ENCODE measurements around the gene TRIOBP.

The TRIOBP gene

DNA sequence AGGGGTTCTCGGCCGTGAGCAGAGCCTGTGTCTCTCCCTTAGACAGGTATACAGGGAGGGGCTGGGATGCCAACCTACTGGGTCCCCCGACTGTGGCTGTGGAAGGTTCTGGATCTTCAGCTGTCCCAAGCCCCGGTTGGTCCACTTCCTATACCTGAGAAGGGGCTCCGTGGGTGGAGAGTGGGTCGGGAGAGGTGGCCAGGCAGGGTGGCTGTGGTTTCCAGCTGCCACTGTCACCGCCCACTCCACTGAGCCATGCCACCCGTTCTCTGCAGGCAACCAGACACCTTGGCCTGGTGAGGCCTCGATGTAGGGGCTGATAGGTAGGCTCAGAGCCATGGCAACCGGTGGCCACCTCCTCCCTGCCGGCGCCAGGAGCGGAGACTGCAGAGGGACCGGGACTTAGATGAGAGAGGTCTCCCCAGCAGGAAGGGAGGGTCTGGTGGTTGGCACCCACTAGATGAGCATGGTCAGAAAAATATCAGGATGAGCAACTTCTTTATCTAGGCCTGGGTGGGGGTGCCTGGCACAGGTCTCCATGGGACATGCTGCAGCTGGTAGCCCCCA lies 53.8 kb downstream of the TRIOBP start:
- no peak overlapping the region for H3K27ac ChIP-seq
- TF ChIP-seq, protein P1, sequence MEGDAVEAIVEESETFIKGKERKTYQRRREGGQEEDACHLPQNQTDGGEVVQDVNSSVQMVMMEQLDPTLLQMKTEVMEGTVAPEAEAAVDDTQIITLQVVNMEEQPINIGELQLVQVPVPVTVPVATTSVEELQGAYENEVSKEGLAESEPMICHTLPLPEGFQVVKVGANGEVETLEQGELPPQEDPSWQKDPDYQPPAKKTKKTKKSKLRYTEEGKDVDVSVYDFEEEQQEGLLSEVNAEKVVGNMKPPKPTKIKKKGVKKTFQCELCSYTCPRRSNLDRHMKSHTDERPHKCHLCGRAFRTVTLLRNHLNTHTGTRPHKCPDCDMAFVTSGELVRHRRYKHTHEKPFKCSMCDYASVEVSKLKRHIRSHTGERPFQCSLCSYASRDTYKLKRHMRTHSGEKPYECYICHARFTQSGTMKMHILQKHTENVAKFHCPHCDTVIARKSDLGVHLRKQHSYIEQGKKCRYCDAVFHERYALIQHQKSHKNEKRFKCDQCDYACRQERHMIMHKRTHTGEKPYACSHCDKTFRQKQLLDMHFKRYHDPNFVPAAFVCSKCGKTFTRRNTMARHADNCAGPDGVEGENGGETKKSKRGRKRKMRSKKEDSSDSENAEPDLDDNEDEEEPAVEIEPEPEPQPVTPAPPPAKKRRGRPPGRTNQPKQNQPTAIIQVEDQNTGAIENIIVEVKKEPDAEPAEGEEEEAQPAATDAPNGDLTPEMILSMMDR (conservative IDR thresholded peaks at IDR 0.05) = no peak
- no peak for TF ChIP-seq ZFX (IDR thresholded peaks at IDR 0.05)

DNA sequence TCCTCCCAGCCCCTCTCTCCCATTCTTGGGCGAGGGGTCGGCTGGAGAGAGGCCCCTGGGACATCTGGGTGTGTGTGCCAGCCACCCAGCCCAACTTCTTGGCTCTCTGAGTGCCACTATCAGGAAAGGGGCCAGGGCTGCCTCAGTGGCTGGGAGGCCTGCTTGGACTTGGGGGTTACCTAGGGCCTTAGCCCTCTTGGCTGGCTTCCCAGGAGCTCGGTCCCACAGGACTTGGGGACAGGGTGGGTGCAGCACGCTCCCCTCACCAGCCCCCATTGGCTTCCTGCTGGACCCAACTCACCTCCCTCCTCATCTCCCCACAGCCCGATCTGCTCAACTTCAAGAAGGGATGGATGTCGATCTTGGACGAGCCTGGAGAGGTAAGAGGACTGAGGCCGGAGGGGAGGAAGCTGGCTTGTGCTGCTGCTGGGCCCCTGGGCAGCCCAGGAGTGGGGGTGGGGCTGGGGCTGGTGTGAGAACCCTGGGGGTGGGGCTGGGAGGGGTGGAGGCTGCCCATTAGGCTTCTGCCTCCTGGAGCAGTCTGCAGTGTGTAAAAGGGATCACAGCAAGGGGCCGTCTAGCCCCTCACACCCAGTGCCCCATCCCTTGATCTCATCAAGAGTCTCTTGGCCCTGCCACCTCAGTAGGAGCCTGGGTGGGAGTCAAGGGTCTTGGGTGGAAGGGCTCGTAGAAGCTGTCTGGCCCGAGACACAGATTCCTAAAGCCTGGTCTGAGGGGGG lies 54.8 kb downstream of the TRIOBP start:
- no peak overlapping the region for H3K27ac ChIP-seq
- TF ChIP-seq, protein P1 (conservative IDR thresholded peaks at IDR 0.05) = no peak
- TF ChIP-seq ZFX (IDR thresholded peaks at IDR 0.05) = no peak

DNA sequence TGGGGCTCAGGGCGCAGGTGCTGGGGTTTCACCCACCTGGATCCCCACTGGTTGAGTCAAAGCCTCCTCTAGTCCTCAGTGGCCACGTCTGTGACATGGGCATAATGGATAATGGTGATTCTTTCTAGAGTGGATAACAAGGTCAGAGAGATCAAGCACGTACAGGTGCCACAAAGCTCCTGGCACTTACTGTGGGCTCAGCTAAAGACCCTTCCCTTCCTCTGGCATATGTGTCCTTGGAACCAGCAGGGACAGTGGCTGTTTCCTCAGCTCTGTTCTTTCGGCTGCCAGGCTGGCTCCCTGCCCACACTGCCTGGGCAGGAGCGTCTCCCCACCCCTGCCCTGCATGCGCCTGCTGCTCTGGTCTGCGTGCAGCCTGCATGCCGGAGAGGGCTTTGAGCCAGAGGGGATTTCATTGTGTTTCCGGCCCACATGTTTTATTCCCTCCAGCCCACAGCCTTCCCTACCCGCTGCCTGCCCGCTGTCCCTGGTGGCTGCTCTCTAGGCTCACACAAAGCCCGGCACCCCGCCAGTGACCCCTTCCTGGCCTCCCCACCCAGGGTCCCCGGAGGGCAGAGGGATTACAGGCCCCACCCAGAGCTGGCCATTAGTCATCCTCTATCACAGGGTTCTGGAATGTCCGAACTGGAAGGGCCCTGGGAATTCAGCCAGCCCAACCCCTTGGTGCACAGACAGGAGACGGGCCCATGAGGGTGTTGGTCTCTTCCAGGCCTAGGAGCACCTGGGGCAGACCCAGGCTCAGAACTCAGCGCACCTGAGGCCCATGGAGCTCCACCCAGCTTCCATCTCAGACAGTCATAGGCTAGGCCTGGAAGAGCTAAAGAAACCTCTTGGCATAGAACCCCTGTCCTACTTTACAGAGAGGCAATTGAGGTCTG lies 55.6 kb downstream of the TRIOBP start:
- TF ChIP-seq, protein P1 (conservative IDR thresholded peaks at IDR 0.05) = no peak
- no peak for TF ChIP-seq ZFX (IDR thresholded peaks at IDR 0.05)
- 0 out of 2 replicates have a peak overlapping the region, but pooled peaks have one; percentile 5 for H3K27ac ChIP-seq

DNA sequence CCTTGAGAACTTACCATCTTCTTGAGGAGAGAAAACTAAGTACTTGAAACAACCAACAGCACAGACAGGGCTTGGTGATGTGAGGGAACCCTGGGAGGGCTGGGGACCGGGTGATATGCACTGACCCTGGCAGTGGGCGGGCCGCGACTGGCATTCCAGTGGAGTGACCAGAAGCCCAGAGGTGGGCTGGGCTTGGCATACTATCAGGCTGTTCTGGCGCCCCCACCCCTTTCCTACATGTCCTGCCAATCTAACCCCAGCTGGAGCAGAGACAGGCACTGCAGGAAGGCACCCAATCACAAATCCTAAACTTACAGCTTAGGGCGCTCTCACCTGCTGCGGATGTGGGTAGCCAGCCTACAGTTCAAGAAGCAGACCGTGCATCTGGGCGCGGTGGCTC lies 56.9 kb downstream of the TRIOBP start:
- H3K27ac ChIP-seq = no peak overlapping the region
- no peak for TF ChIP-seq ZFX (IDR thresholded peaks at IDR 0.05)
- TF ChIP-seq, protein P1 (conservative IDR thresholded peaks at IDR 0.05) = no peak

DNA sequence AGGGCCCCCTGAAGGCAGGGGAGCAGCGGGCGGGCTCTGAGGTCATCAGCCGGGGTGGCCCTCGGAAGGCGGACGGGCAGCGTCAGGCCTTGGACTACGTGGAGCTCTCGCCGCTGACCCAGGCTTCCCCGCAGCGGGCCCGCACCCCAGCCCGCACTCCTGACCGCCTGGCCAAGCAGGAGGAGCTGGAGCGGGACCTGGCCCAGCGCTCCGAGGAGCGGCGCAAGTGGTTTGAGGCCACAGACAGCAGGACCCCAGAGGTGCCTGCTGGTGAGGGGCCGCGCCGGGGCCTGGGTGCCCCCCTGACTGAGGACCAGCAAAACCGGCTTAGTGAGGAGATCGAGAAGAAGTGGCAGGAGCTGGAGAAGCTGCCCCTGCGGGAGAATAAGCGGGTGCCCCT lies 60.8 kb downstream of the TRIOBP start:
- no peak overlapping the region for H3K27ac ChIP-seq
- TF ChIP-seq, protein P1 (conservative IDR thresholded peaks at IDR 0.05) = no peak
- TF ChIP-seq ZFX (IDR thresholded peaks at IDR 0.05) = no peak

DNA sequence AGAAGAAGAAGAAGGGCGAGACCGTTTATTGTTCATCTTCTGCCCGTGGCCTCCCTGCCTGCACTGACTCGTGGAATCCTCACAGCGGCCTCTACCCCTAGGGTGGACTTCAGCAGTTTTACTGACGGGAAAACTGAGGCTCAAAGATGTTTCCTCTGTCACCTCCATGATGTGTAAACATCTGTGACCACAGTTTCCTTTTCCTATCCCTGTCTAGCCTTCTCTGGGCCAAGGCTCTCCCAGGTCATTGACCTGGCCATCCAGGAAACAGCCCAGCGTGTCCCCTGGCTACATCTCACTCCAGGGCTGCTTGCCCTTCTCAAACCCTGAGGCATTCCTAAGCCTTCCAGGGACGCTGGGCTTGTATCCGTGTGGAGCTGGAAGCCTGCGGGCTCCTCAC lies 61.8 kb downstream of the TRIOBP start:
- TF ChIP-seq ZFX (IDR thresholded peaks at IDR 0.05) = no peak
- TF ChIP-seq, protein P1 (conservative IDR thresholded peaks at IDR 0.05) = no peak
- H3K27ac ChIP-seq = no peak overlapping the region

DNA sequence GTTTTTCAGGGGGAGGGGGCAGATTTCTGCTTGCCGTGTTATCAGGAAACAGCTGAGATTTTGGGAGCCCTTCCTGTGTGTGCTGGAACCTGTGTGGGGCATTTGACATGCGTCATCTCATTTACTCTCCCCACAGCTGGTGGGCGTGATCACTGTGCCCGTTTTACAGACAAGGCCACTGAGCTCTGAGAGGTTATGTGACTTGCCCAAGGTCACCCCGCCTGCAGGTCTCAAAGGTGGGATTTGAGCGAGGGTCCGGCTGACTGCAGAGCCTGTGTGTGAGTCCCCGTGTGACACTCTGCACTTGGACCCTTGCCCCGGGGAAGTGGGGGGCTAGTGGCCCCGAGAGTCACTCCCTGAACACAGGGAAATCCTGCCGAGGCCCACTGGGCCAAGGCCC lies 62.4 kb downstream of the TRIOBP start:
- no peak for TF ChIP-seq ZFX (IDR thresholded peaks at IDR 0.05)
- TF ChIP-seq, protein P1 (conservative IDR thresholded peaks at IDR 0.05) = no peak
- no peak overlapping the region for H3K27ac ChIP-seq
